ENCODE results near the gene MYO9A.

Gene MYO9A

GRCh38 chr15:71830981-71831380 lies 287.0 kb downstream of the MYO9A start:
- no peak for DNase-seq

DNA sequence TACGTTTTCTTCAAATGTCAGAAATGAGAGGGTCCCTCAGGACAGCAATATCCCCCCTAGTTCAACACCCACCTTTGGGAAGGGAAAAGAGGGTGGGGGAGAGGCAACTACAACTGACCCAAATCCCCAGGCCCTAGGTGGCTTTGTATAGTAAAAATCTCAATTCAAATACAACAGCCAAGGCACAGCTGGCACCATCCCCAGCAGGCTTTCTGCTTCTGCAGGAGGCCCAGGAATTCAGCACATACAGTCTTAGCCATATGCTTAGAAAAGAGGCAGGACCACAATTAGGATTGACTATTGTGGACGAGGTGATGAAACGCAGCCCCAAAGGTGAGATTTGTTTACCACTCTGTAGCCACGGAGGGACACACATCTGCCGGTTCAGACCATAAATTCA lies 291.8 kb downstream of the MYO9A start:
- no peak for DNase-seq

- DNase-seq = no peak
These were observed 292.8 kb downstream of the MYO9A start for GRCh38 chr15:71825021-71825730.

- DNase-seq = no peak
These were observed 294.1 kb downstream of the MYO9A start for GRCh38 chr15:71823801-71824200.

- DNase-seq = no peak
These were observed 294.9 kb downstream of the MYO9A start for GRCh38 chr15:71822890-71823630.

DNA sequence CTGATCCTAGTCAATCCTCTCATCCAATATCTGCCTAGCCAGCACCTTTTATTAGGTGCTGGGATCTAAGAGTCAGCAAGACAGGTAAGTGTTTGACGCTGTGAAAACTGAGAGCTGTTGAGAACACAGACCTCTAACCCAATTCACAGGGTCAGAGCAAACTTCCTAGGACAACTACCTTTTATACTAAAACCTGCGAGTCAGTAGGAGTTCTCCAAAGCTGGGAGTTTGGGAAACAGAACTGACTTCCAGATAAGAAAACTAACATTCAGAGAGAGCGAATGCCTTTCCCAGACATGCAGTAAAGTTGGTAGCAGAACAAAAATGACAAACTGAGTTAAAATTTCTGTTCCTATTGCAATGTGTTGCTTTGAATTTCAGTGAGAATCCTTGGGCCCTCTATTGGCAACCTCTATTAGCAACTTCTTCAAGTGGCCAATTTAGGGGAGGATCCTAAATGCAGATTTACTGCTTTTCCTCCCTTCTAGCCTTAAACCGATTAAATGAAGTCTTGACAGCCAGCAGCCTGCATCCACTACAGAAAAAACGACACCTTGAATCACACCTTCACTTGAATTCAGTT lies 296.3 kb downstream of the MYO9A start:
- no peak for DNase-seq

DNA sequence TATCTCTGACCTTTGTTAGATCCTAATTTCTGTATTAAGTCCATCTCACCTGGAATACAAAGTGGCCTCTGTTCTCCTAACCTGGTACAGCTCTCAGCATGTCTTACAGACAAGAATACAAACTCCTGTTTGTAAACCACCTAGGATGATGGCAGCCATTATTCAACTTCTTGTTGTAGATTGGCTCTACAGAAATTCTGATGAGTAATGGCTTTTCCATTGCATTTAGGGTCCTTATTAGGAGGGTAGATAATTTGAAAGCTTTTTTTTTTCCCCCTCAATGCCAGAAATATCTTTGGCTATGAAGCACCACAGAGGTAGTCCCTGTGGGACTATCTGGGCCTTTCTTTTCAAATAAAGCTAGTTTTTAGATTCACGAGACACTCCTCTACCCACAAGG lies 297.8 kb downstream of the MYO9A start:
- DNase-seq = no peak

- DNase-seq = no peak
These were observed 300.6 kb downstream of the MYO9A start for GRCh38 chr15:71817351-71817750.

GRCh38 chr15:71815301-71815700 lies 302.6 kb downstream of the MYO9A start:
- no peak for DNase-seq

DNA sequence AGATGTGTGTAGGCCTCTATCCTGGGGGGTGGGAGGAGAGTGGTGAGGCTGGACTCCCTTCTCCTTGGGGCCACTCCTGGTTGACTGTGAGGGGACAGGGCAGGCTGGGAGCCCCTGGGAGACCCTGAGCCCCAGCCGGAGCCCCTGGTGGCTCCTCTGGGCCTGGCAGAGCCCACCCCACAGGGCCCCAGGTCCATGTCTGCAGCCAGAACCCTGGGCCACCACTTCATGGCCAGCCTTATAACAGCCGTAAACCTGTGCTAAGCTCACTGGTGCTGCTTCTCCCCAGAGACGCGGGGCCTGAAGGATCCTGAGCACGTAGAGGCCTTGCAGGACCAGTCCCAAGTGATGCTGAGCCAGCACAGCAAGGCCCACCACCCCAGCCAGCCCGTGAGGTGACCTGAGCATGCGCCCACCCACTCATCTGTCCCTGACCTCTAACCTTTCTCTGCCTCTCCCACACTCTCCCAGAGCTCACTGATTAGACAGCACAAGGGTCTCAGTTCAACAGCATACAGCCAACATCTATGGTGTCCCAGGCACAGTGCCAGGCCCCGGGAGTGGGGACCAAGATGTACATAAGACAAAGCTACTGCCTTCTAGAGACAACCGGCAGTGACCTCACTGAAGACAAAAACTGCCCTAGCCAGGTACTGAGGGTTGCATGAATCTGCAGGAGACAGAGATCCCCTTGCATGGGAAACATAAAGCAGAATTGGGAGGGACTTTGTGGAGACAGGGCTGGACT lies 304.1 kb downstream of the MYO9A start:
- DNase-seq = no peak

GRCh38 chr15:71812966-71813722 lies 304.8 kb downstream of the MYO9A start:
- no peak for DNase-seq

GRCh38 chr15:71811752-71812735 lies 305.9 kb downstream of the MYO9A start:
- DNase-seq = no peak

GRCh38 chr15:71811036-71811736 lies 306.8 kb downstream of the MYO9A start:
- no peak for DNase-seq

DNA sequence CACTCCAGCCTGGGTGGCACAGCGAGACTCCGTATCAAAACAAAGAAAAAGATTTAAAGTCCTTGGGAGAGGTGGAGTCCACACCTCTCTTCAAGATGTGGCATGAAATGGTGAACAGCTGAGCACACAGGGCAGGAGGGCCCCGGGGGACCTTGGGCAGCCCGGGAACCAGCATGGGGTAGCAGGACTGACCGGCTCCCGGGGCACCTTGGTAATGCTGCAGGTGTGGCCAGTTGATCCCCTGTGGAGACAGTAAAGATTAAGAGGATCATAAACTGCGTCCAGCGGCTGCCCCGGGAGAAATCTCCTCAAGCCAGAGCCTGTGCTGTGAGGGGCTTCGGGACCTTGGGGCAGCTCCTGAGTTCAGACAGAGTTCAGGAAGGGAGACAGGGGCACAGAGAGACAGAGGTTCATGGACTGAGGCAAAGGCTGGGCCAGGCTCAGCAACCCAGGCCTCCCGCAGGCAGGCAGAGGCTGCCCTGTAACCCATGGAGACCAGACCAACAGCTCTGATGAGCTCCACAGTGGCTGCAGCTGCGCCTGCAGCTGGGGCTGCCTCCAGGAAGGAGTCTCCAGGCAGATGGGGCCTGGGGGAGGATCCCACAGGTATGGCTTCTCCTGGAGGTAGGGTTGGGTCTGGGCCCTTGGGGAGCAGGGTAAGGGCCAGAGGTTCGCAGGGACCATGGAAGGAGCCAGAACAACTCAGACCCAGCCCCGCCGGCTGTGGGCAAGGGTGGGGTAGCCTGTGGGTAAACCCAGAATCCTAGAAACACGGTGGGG lies 307.5 kb downstream of the MYO9A start, which contains the start of gene NR2E3:
Gene NR2E3 (plus strand): TSS at position 299 of the 780 bp plus-strand sequence. CDS start 190 bp downstream, at position 489.
- DNase-seq = no peak

DNA sequence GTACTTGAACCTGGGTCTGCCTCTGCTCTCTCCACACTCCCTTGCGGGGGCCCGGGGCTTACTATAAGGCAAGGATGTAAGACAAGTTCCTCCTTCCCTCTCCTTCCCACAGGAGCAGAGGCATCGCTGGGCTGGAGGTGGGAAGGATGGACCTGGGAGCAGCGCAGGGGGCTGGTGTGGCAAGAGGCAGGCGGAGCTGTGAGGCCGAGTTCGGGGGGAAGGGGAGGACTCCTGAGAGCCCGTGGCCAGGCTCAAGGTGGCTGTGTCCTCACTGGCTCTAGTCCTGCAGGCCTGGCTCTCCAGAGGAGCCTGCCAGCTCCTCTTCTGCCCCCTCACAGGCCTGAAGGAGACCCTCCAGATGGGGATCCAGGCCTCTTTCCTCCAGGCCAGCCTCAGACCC lies 308.6 kb downstream of the MYO9A start:
- DNase-seq = no peak

GRCh38 chr15:71808311-71809020 lies 309.5 kb downstream of the MYO9A start:
- no peak for DNase-seq

- no peak for DNase-seq
These were observed 310.3 kb downstream of the MYO9A start for GRCh38 chr15:71807691-71808091.

GRCh38 chr15:71807125-71807629 lies 310.8 kb downstream of the MYO9A start:
- DNase-seq = no peak

- DNase-seq = no peak
These were observed 311.5 kb downstream of the MYO9A start for GRCh38 chr15:71806452-71806931.
